ENCODE measurements around the gene TTF2. TPM values are rescaled to one million over a fixed set of nuclear protein-coding genes. Genes with fewer than 3 reads are reported as not detected.

TTF2 gene
- polyA plus RNA-seq, 1 donor (not counting 4 experiments of a cell fraction or from before 2014, with no cell fraction given), result 23.0 TPM

DNA sequence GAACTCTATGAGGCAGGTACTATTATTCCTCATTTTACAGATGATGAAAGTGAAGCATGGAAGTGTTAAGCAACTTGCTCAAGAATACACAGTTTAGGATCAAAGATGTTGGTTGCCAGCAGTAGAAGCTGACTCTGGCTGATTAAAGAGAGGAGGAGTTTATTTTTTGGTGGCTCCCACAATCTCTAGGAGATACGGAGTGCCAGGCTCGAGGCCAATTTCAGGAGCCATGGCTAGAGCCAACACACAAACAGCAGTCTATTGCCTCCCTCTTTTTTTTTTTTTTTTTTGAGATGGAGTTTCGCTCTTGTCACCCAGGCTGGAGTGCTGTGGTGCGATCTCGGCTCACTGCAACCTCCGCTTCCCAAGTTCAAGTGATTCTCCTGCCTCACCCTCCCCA lies 19.6 kb downstream of the TTF2 start:
- TF ChIP-seq, protein P1, sequence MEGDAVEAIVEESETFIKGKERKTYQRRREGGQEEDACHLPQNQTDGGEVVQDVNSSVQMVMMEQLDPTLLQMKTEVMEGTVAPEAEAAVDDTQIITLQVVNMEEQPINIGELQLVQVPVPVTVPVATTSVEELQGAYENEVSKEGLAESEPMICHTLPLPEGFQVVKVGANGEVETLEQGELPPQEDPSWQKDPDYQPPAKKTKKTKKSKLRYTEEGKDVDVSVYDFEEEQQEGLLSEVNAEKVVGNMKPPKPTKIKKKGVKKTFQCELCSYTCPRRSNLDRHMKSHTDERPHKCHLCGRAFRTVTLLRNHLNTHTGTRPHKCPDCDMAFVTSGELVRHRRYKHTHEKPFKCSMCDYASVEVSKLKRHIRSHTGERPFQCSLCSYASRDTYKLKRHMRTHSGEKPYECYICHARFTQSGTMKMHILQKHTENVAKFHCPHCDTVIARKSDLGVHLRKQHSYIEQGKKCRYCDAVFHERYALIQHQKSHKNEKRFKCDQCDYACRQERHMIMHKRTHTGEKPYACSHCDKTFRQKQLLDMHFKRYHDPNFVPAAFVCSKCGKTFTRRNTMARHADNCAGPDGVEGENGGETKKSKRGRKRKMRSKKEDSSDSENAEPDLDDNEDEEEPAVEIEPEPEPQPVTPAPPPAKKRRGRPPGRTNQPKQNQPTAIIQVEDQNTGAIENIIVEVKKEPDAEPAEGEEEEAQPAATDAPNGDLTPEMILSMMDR (optimal IDR thresholded peaks at IDR 0.05 in 1 of 3, IDR thresholded peaks at IDR 0.05 in 1 of 3, conservative IDR thresholded peaks at IDR 0.05 in 1 of 3; ENCODE audit: extremely low read depth in 1 of 3, insufficient read depth in 2 of 3, low read length in 3 of 3), result no peak
- TF ChIP-seq EZH2 (IDR thresholded peaks at IDR 0.05; ENCODE audit: low read length), result no peak
- FAIRE-seq (no peak), DNase-seq (ENCODE audit: low read depth, low spot score) (no peak)
- Histone ChIP-seq H3K9me1 (ENCODE audit: control insufficient read depth, extremely low read depth, insufficient read depth, low read length) (no peaks in the 10 kb centered on the region), H3K79me2 (ENCODE audit: control insufficient read depth, insufficient read depth, low read length) (no peaks in the 10 kb centered on the region), H3K4me1 (ENCODE audit: control insufficient read depth, extremely low read depth, insufficient read depth, low read length) (peaks cover 12% of the 10 kb centered on the region), H3K4me2 (ENCODE audit: control insufficient read depth, extremely low read depth, insufficient read depth, low read depth, low read length) (no peak overlapping the region), H3K36me3 (ENCODE audit: control insufficient read depth in 2 of 2, extremely low read depth in 1 of 2, insufficient read depth in 2 of 2, low read length in 2 of 2) (peaks cover 19 to 46% of the 10 kb centered on the region in 2 experiments), H3K9ac (ENCODE audit: control insufficient read depth, extremely low read depth, insufficient read depth, low read length) (no peak overlapping the region), H2AFZ (ENCODE audit: control insufficient read depth, low read length) (no peak overlapping the region), H3K27me3 (ENCODE audit: control insufficient read depth, extremely low read depth, insufficient read depth, low read length) (no peaks in the 10 kb centered on the region), H3K27ac (ENCODE audit: control insufficient read depth, insufficient read depth, low read length) (no peak overlapping the region), H4K20me1 (ENCODE audit: control insufficient read depth, extremely low read depth, insufficient read depth, low read length) (no peaks in the 10 kb centered on the region), H3K4me3 (ENCODE audit: control insufficient read depth in 2 of 3, extremely low read depth in 1 of 3, insufficient read depth in 2 of 3, low read depth in 1 of 3, low read length in 3 of 3) (no peak overlapping the region), H3K9me3 (ENCODE audit: control insufficient read depth, low read depth, low read length) (no peaks in the 10 kb centered on the region)
- dilution Hi-C loops (cut with MboI; ENCODE audit: extremely low pct_ligation_motif_present, low sequenced_read_pairs), result no loop called here

DNA sequence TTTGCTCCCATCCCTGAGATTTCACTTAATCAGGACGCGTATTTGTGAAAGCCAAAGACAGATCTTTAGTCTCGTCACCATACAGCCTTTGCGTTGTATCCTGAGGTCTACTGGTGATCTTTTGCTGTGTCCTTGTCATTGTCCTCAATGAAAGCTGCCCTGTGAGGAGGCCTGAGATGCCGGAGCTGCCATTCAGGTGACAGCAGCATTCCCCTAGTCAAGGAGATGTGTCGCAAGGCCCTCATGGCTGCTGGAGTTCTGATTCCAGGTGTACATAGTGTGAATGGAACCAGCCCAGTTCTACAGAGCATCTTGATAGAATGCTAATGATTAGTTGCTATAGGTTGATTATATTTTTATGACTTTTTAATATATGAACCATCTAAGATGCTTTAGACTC lies 24.1 kb downstream of the TTF2 start:
- dilution Hi-C loops (cut with MboI; ENCODE audit: extremely low pct_ligation_motif_present, low sequenced_read_pairs), result no loop called here
- H3K36me3 ChIP-seq (ENCODE audit: control insufficient read depth in 2 of 2, extremely low read depth in 1 of 2, insufficient read depth in 2 of 2, low read length in 2 of 2), result peaks cover 8 to 21% of the 10 kb centered on the region in 2 experiments
- no peak overlapping the region for H2AFZ ChIP-seq (ENCODE audit: control insufficient read depth, low read length)
- FAIRE-seq, result no peak
- no peaks in the 10 kb centered on the region for H3K9me3 ChIP-seq (ENCODE audit: control insufficient read depth, low read depth, low read length)
- no peaks in the 10 kb centered on the region for H3K9me1 ChIP-seq (ENCODE audit: control insufficient read depth, extremely low read depth, insufficient read depth, low read length)
- H3K4me1 ChIP-seq (ENCODE audit: control insufficient read depth, extremely low read depth, insufficient read depth, low read length), result no peaks in the 10 kb centered on the region
- H3K27ac ChIP-seq (ENCODE audit: control insufficient read depth, insufficient read depth, low read length), result no peak overlapping the region
- H3K9ac ChIP-seq (ENCODE audit: control insufficient read depth, extremely low read depth, insufficient read depth, low read length), result no peak overlapping the region
- TF ChIP-seq, protein P1 (optimal IDR thresholded peaks at IDR 0.05 in 1 of 3, IDR thresholded peaks at IDR 0.05 in 1 of 3, conservative IDR thresholded peaks at IDR 0.05 in 1 of 3; ENCODE audit: extremely low read depth in 1 of 3, insufficient read depth in 2 of 3, low read length in 3 of 3), result no peak
- TF ChIP-seq EZH2 (IDR thresholded peaks at IDR 0.05; ENCODE audit: low read length), result no peak
- H3K4me3 ChIP-seq (ENCODE audit: control insufficient read depth in 2 of 3, extremely low read depth in 1 of 3, insufficient read depth in 2 of 3, low read depth in 1 of 3, low read length in 3 of 3), result no peak overlapping the region
- H3K4me2 ChIP-seq (ENCODE audit: control insufficient read depth, extremely low read depth, insufficient read depth, low read depth, low read length), result no peak overlapping the region
- no peaks in the 10 kb centered on the region for H4K20me1 ChIP-seq (ENCODE audit: control insufficient read depth, extremely low read depth, insufficient read depth, low read length)
- H3K79me2 ChIP-seq (ENCODE audit: control insufficient read depth, insufficient read depth, low read length), result no peaks in the 10 kb centered on the region
- DNase-seq (ENCODE audit: low read depth, low spot score), result no peak
- no peaks in the 10 kb centered on the region for H3K27me3 ChIP-seq (ENCODE audit: control insufficient read depth, extremely low read depth, insufficient read depth, low read length)

Measured in keratinocyte (primary cell).